Sciatic nerve (tissue), 2 donors: ENCODE data around the gene ABCF2. TPM values are rescaled to one million over a fixed set of nuclear protein-coding genes. Genes with fewer than 3 reads are reported as not detected.

Experiments used
- ATAC-seq: fragments of 200-7000 bp; cut with Tn5 transposase; one replicate; pipeline ENCODE4 v1.9.1; 2020; ENCODE audit warnings: mild to moderate bottlenecking, moderate library complexity
- DNase-seq: peaks from one replicate; pipeline ENCODE4 v3.0.0-alpha.2; 2020; ENCODE audit warnings: low spot score
- intact Hi-C: fragments of 100-400 bp; cut with DNase I; formaldehyde crosslinking; loops from one replicate; pipeline ENCODE4 v1.14.2; 2022
- total RNA-seq: library from RNA; stranded (reverse); fragmentation: NEBNext Ultra II Directional; extraction: Animal tissue kit (Norgen Biotek cat#: 25700); gene quantifications from one replicate; pipeline ENCODE4 v1.2.1, GENCODE V29; 2021
- donor health status: DM: no; HTN: no; CAD: no.
- donor health status: DM: no; HTN: no; CAD: no.

Gene ABCF2
- total RNA-seq, 1 donor from 2014 or later = 20.8 TPM

- DNase-seq (no peak), ATAC-seq (no peak)
- intact Hi-C loops = no loop called here
Measured at GRCh38 chr7:151254851-151255250, 27.8 kb upstream of the ABCF2 start.

- DNase-seq = no peak
- intact Hi-C loops = no loop called here
- no peak for ATAC-seq
Measured at GRCh38 chr7:151254316-151254715, 27.3 kb upstream of the ABCF2 start.

- intact Hi-C loops = no loop called here
- ATAC-seq (peak; percentile 21), DNase-seq (no peak)
Measured at GRCh38 chr7:151252961-151253711, 26.1 kb upstream of the ABCF2 start.

GRCh38 chr7:151252561-151252835 lies 25.5 kb upstream of the ABCF2 start:
- intact Hi-C loops = no loop called here
- DNase-seq (no peak), ATAC-seq (peak; percentile 3)

- peak; percentile 69 for ATAC-seq
- intact Hi-C loops = no loop called here
- peak; percentile 86 for DNase-seq
Measured at GRCh38 chr7:151251689-151252560, 24.9 kb upstream of the ABCF2 start.

- intact Hi-C loops = no loop called here
- no peak for ATAC-seq
- no peak for DNase-seq
Measured at GRCh38 chr7:151251328-151251688, 24.3 kb upstream of the ABCF2 start.

- ATAC-seq (no peak), DNase-seq (no peak)
- intact Hi-C loops = no loop called here
Measured at GRCh38 chr7:151250181-151251132, 23.5 kb upstream of the ABCF2 start.

- ATAC-seq (peak; percentile 59), DNase-seq (peak; percentile 81)
- intact Hi-C loops = no loop called here
Measured at GRCh38 chr7:151249732-151250072, 22.7 kb upstream of the ABCF2 start.

GRCh38 chr7:151249034-151249731 lies 22.2 kb upstream of the ABCF2 start:
- DNase-seq (peak; percentile 80), ATAC-seq (peak; percentile 37)
- intact Hi-C loops = no loop called here

- intact Hi-C loops = no loop called here
- DNase-seq = peak; percentile 77
Measured at GRCh38 chr7:151248346-151249033, 21.5 kb upstream of the ABCF2 start, which contains the start of gene SMARCD3. SMARCD3 (minus strand) TSS chr7:151248694; CDS start chr7:151248562, 132 bp downstream.

GRCh38 chr7:151247611-151248345 lies 20.8 kb upstream of the ABCF2 start:
- DNase-seq (no peak), ATAC-seq (peak; percentile 9)
- intact Hi-C loops = no loop called here

More at GRCh38 chr7:151248346-151249033, 21.5 kb upstream of the ABCF2 start, which contains the start of gene SMARCD3:
- peak; percentile 26 for ATAC-seq

GRCh38 chr7:151246851-151247580 lies 20.0 kb upstream of the ABCF2 start:
- intact Hi-C loops = no loop called here
- no peak for DNase-seq
- ATAC-seq = no peak

- DNase-seq (no peak), ATAC-seq (peak; percentile 5)
- intact Hi-C loops = no loop called here
Measured at GRCh38 chr7:151246102-151246850, 19.3 kb upstream of the ABCF2 start.

GRCh38 chr7:151245360-151246101 lies 18.5 kb upstream of the ABCF2 start:
- intact Hi-C loops = loop anchor here (2.0 kb wide), 1 partner anchor 59 kb away; no protein-coding TSS in a partner anchor
- DNase-seq (no peak), ATAC-seq (no peak)

- intact Hi-C loops = loop anchor here (2.0 kb wide), 1 partner anchor 60 kb away; no protein-coding TSS in a partner anchor
- DNase-seq (no peak), ATAC-seq (no peak)
Measured at GRCh38 chr7:151244841-151245346, 17.9 kb upstream of the ABCF2 start.
